Stimulated activated CD8-positive, alpha-beta memory T cell treated with anti-CD3 and anti-CD28 coated beads, Interleukin-7, amount 100 ng/mL, for 1 hour (primary cell): Measurements from ENCODE around the gene ANKRD65.
"Not testable (repeated sequence)": the region's sequence is repeated elsewhere in the genome, so short reads cannot be mapped to it uniquely, and the experiment has no call there.

Experiments
- DNase-seq, 2 donors: peaks; one replicate each; pipeline ENCODE4 v3.0.0-alpha.2; 2020; ENCODE audit warnings: low read depth in 2 of 2

ANKRD65 gene

DNA sequence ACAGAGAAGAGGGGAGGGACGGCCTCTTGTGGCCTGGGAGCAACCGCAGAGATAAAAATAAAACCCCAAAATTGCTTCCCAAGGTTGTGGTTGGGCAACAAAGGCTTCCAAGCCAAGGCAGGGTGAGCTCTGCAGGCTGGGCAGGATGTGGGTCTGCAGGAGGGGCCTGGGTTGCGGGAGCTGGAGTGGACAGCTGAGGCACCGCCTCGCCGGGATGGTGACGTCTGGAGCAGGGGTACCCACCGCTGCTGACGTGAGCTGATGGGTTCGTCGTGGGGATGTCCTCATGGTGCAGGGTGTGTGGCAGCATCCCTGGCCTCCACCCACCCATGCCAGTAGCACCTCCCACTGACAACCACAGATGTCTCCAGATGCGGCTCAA, 49.7 kb downstream of the ANKRD65 start:
- DNase-seq, result peak in 1 of 2 donors; percentile 15

DNA sequence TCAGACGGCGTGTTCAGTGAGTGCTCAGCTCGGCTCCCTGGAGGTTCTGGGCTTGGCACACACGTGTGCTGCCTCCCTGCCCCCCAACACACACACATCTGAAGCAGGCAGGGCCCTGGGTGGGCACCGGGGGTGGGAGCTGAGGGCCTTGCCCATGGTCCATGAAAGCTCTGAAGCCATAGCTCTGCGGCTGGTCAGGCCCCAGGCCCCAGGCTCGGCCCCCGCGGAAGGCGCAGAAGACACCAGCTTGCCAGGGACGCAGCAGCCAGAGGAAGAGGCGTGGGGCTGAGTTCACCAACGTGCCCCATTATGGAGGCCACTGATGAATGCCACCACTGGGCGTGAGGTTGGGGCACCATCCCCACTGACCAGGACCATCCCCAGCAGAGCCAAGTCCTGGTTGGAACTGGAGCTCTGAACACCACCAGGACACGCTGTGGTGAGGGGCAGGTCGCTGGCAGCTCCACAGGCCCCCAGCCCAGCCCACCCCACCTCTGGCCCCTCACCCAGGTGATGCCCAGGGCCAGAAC, 50.2 kb downstream of the ANKRD65 start:
- DNase-seq, result no peak

DNA sequence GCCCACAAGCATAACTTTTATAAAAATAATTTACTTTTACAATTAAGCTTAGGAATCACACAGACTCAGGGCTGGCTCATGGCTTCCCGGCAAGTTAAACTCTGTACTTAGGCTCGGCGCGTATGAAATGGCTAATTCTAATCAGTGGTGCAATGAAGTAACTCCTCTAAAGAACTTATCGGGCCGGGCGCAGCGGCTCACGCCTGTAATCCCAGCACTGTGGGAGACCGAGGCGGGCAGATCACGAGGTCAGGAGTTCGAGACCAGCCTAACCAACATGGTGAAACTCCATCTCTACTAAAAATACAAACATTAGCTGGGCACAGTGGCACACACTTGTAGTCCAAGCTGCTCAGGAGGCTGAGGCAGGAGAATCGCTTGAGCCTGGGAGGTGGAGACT, 51.0 kb downstream of the ANKRD65 start:
- not testable (repeated sequence) for DNase-seq
